ENCODE measurements around the gene ADGRG3. TPM values are rescaled to one million over a fixed set of nuclear protein-coding genes. Genes with fewer than 3 reads are reported as not detected.

Gene ADGRG3
- total RNA-seq, 4 donors from 2014 or later, result 0.71 TPM; not detected in 3

DNA sequence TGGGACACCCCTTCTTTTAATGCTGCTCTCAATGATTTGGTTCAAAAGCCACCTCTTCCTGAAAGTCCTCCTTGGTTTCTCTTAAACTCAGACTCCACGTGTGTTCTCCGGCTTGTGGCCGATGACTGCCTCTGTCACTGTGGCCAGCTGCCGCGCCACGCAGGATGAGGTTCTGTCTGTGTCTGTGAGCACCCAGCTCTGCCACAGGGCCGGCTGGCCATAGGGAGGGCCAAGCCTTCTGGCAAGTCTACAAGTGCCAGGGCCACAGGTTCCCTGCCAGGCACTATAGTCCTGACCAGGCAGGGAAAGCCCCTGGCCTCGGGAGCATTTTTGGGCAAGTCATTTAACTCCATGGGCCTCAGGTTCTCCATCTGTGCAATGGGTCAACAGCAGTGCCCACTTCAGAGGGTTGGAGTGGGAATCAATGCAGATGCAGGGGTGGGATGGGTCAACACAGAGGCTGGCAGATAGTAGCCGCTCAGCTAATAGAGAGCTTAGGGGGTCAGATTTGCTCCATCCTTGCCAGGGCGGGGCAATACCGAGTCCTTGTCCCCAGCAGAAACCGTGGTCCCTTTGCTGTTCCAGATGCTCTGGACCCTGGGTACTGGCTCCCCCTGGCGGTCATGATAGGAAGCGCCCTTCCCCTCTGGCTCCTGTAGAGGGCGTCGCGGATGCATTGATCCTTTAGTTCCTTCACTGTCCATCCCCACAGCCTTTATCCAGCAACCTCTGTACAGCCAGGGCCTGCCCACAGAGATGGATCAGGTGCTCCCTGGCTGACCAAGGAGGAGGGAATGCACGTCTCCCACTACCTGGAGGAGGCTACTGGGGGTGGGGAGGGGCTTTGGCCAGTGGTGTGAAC, 19.3 kb upstream of the ADGRG3 start:
- Histone ChIP-seq H3K36me3 (no peaks in the 10 kb centered on the region), H3K4me1 (peaks cover 0 to 4% of the 10 kb centered on the region in 2 donors), H3K4me3 (no peak overlapping the region), H3K9me3 (no peaks in the 10 kb centered on the region), H3K27ac (peak overlapping the region; percentile 40 to 77 (median 73)), H3K27me3 (peaks cover 0 to under 1% (median 0%) of the 10 kb centered on the region in 3 donors)
- TF ChIP-seq, protein P1, sequence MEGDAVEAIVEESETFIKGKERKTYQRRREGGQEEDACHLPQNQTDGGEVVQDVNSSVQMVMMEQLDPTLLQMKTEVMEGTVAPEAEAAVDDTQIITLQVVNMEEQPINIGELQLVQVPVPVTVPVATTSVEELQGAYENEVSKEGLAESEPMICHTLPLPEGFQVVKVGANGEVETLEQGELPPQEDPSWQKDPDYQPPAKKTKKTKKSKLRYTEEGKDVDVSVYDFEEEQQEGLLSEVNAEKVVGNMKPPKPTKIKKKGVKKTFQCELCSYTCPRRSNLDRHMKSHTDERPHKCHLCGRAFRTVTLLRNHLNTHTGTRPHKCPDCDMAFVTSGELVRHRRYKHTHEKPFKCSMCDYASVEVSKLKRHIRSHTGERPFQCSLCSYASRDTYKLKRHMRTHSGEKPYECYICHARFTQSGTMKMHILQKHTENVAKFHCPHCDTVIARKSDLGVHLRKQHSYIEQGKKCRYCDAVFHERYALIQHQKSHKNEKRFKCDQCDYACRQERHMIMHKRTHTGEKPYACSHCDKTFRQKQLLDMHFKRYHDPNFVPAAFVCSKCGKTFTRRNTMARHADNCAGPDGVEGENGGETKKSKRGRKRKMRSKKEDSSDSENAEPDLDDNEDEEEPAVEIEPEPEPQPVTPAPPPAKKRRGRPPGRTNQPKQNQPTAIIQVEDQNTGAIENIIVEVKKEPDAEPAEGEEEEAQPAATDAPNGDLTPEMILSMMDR (IDR thresholded peaks at IDR 0.05 in 4 of 5, conservative IDR thresholded peaks at IDR 0.05 in 1 of 5), result peak; percentile 89 to 98 (median 92)
- no peak for TF ChIP-seq POLR2A (IDR thresholded peaks at IDR 0.05)
- in situ Hi-C loops (cut with MboI; ENCODE audit: low sequenced_read_pairs in 4 of 4), result no loop called here
- intact Hi-C loops (cut with DNase I; ENCODE audit: low total_unique reads), result loop anchor here (1.0 to 5.0 kb wide), 2 partner anchors 47 to 73 kb away; no protein-coding TSS in a partner anchor
- peak; percentile 47 to 58 for ATAC-seq
- peak; percentile 25 to 53 for DNase-seq

DNA sequence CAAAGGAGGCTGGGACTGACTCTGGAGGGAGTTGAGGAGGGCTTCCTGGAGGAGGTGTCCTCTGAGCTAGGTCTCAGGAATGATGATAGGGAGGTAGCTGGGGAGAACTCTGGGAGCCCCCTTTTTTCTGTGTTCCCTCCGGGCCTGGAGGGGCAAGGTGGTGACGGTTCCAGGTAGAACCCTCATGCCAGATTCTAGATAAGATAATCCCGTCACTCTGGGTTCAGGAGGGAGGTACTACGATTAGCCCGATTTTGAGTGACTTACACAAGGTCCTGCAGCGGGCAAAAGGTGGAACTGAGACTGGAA, 18.7 kb upstream of the ADGRG3 start:
- H3K9me3 ChIP-seq, result no peaks in the 10 kb centered on the region
- ATAC-seq, result no peak
- peaks cover 0 to 4% of the 10 kb centered on the region in 2 donors for H3K4me1 ChIP-seq
- TF ChIP-seq, protein P1 (IDR thresholded peaks at IDR 0.05 in 4 of 5, conservative IDR thresholded peaks at IDR 0.05 in 1 of 5), result no peak
- TF ChIP-seq POLR2A (IDR thresholded peaks at IDR 0.05), result no peak
- no peaks in the 10 kb centered on the region for H3K36me3 ChIP-seq
- in situ Hi-C loops (cut with MboI; ENCODE audit: low sequenced_read_pairs in 4 of 4), result no loop called here
- H3K4me3 ChIP-seq, result no peak overlapping the region
- H3K27me3 ChIP-seq, result peaks cover 0 to 2% (median 0%) of the 10 kb centered on the region in 3 donors
- H3K27ac ChIP-seq, result no peak overlapping the region
- DNase-seq, result no peak
- intact Hi-C loops (cut with DNase I; ENCODE audit: low total_unique reads), result loop anchor here (1.0 to 5.0 kb wide), 2 partner anchors 47 to 73 kb away; no protein-coding TSS in a partner anchor

DNA sequence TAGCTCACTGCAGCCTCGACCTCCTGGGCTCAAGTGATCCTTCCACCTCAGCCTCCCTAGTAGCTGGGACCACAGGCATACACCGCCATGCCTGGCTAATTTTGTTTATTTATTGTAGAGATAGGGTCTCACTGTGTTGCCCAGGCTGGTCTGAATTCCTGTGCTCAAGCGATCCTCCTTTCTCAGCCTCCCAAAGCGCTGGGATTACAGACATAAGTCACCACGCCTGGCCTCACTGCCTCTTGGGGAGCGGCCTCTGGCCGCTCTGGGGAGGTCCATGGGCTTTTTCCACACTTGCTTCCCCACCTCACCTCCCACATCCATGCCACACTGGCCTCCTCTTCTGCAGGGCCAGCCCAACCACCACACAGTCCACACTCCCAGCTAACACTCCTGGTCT, 18.3 kb upstream of the ADGRG3 start:
- H3K36me3 ChIP-seq, result no peaks in the 10 kb centered on the region
- H3K4me1 ChIP-seq, result peaks cover 0 to 4% of the 10 kb centered on the region in 2 donors
- TF ChIP-seq, protein P1 (IDR thresholded peaks at IDR 0.05 in 4 of 5, conservative IDR thresholded peaks at IDR 0.05 in 1 of 5), result no peak
- no peak for TF ChIP-seq POLR2A (IDR thresholded peaks at IDR 0.05)
- no peak for DNase-seq
- in situ Hi-C loops (cut with MboI; ENCODE audit: low sequenced_read_pairs in 4 of 4), result no loop called here
- H3K9me3 ChIP-seq, result no peaks in the 10 kb centered on the region
- H3K27ac ChIP-seq, result no peak overlapping the region
- peaks cover 0 to 2% (median 0%) of the 10 kb centered on the region in 3 donors for H3K27me3 ChIP-seq
- no peak for ATAC-seq
- intact Hi-C loops (cut with DNase I; ENCODE audit: low total_unique reads), result loop anchor here (1.0 to 5.0 kb wide), 2 partner anchors 48 to 74 kb away; no protein-coding TSS in a partner anchor
- no peak overlapping the region for H3K4me3 ChIP-seq

DNA sequence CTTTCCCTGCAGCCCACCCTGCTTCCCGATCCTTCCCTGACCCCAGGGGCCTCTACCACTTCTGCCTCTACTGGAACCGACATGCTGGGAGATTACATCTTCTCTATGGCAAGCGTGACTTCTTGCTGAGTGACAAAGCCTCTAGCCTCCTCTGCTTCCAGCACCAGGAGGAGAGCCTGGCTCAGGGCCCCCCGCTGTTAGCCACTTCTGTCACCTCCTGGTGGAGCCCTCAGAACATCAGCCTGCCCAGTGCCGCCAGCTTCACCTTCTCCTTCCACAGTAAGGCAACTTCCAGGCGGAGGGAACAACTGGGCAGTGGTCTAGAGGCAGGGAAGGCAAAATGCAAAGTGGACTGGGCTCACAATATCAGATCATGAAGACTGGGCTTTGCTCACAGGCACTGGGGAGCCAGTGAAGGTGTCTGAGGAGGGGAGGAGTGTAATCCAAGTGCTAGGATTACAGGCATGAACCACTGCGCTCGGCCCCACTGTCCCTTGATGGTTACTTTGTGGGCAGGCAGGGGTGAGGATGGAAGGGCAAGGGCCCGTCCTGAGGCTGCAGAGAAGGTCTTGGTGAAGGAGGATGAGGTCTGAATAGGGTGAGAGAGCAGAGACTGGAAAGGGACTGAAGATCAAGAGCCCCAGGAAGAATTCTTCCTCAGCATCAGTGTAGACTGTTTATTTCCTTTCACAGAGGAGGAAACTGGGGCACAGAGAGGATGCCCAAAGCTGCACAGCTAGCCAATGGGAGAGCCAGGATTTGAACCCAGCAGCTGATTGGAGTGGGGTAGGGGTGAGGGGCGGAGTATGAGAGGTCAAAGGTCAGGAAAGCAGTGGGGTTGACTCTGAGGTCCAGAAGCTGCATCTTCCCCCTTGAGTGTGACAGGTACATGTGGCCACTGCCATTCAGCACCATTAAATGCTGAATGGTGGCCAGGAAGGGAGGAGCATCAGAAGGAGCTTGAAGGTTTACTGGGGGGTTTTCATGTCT, 16.5 kb upstream of the ADGRG3 start:
- H3K27me3 ChIP-seq, result peaks cover 0 to 2% (median 0%) of the 10 kb centered on the region in 3 donors
- no peak overlapping the region for H3K4me3 ChIP-seq
- peaks cover 0 to 4% of the 10 kb centered on the region in 2 donors for H3K4me1 ChIP-seq
- H3K9me3 ChIP-seq, result no peaks in the 10 kb centered on the region
- ATAC-seq (no peak), DNase-seq (no peak)
- in situ Hi-C loops (cut with MboI; ENCODE audit: low sequenced_read_pairs in 4 of 4) (no loop called here), intact Hi-C loops (cut with DNase I; ENCODE audit: low total_unique reads) (no loop called here)
- TF ChIP-seq, protein P1 (IDR thresholded peaks at IDR 0.05 in 4 of 5, conservative IDR thresholded peaks at IDR 0.05 in 1 of 5), result no peak
- no peak for TF ChIP-seq POLR2A (IDR thresholded peaks at IDR 0.05)
- H3K36me3 ChIP-seq, result no peaks in the 10 kb centered on the region
- no peak overlapping the region for H3K27ac ChIP-seq

Data from gastrocnemius medialis (tissue), 4 donors.